Left hindlimb (tissue), 1 donor: ENCODE data around the gene COMMD10.
"Not testable (repeated sequence)": the region's sequence is repeated elsewhere in the genome, so short reads cannot be mapped to it uniquely, and the experiment has no call there.

ENCODE experiments used
- DNase-seq: peaks from one replicate; pipeline ENCODE4 v3.0.0-alpha.2; 2018

The COMMD10 gene

DNA sequence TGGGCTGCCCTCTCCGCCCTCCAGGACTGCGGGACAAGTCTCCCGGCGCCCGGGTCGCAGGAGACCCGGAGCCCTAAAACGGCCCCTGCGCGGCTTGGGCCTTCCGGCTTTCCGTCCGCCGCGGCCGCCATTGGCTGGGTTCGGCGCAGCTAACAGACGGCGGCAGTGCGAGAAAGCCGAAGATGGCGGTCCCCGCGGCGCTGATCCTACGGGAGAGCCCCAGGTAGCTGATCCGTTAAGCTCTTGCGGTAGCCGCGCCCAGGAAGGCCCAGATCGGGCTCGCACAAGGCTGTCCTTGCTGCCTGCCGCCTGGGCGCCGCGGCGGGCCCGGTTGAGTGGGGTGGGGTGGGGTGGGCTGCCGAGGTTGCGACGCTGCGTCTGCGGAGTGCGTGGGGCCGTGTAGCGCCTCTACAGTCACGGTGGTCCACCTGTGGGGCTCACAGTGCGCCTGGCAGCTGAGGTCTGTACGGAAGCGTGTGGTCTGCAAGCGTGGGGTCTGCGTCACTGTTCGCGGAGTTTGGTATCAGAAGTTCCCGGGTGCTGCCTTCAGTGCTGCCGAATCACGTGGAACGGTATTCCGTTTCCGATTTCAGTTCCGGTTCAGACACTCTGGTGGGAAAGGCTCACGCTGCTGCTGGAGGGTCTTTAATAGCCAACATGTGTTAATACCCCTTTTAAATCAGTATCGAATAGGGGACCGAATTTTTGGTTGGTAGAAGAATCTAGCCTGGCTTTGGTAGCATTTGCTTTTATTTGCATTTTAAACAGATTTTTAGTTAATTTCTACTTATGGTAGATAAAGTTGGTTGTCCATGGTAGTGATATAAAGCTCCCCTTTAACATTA is at the start of gene COMMD10:
TSS of gene COMMD10 (plus strand) at position 155 of the 845 bp plus-strand sequence.
- peak; percentile 86 for DNase-seq

GRCh38 chr5:116035123-116035522 is 49.7 kb upstream of the COMMD10 start:
- no peak for DNase-seq

DNA sequence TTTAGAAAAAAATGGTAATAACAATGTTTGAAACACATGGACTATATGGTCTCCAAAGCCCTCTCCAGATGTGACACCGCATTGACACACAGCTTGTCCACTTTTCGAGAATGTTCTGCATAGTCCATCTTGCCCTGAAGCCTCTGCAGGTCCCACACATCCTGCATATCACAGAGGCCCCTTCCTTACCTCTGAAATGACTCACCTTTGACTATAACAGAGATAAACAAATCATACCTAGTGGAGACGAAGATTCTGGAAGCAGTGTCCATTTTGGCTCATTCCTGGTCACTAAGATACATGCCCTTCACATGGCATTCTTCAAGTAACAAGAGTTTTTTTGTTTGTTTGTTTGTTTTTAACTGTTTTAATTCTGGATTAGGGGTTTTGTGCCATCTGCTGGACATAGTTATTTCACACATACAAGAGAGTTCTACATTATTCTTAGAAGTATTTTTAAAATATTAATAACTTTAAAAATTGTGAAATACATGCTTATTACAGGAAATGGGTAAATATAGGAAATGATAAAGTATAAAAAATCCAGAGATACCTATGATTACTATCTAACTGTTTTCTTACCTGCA is 47.5 kb upstream of the COMMD10 start:
- DNase-seq: no peak

GRCh38 chr5:116038817-116039216 is 46.0 kb upstream of the COMMD10 start:
- DNase-seq: no peak

DNA sequence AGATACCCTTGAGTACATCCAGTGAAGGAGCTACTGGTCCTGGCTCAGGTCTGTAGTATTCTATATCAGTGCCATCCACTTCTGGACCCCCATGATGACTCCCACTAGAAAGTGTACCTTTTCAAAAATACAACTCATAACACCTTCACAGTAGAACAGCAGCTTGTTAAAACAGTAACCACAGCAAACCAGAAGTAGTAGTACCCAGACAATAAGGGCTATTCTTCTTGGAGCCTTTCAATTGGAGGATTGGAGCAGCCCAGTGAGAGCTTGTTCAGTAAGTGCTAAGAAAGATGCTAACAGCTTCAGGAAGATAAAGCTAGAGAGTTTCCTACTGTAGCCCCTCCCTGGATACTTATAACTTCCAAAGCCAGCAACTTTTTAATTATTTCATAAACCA is 42.5 kb upstream of the COMMD10 start:
- DNase-seq: no peak

GRCh38 chr5:116044073-116044472 is 40.8 kb upstream of the COMMD10 start:
- no peak for DNase-seq

DNA sequence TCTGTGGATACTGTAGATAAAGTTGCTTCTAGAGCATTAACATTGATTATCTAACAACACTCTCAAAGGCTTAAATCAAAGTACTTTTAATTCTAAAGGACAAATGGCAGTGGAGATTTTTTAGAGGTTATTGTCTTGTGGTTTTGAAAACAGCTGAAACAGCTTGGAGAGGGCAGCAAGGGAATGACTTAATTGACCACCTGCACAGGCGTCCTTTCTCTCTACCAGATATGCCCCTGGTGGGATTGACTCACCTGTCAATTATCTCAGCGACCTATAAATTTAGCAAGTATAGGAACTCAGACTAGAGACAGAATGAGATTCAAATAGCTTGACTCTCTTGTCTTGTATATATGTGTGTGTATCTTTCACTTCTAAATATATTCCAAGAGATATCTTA is 39.0 kb upstream of the COMMD10 start:
- DNase-seq: no peak

GRCh38 chr5:116046261-116046660 is 38.6 kb upstream of the COMMD10 start:
- DNase-seq: no peak

GRCh38 chr5:116046823-116047222 is 38.0 kb upstream of the COMMD10 start:
- DNase-seq: no peak

- no peak for DNase-seq
Observed at GRCh38 chr5:116058346-116058936, 26.4 kb upstream of the COMMD10 start.

DNA sequence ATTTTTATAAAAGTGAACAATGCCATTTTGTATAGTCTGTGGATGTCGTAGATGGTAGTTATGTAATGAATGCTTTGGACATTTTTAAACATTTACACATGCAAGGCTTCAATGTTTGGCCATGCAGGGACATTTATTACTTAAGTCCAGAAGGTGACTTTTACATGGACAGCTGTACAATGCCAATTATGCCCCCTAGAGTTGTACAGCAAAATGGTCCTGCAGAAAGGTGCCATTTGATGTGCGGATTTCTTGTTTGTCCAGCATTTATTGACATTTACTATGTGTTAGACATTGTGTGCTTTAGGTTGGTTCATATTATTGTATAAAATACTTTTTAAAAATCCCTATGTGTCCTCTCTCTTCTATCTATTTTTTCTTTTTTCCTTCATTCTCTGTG is 22.5 kb upstream of the COMMD10 start:
- no peak for DNase-seq

DNA sequence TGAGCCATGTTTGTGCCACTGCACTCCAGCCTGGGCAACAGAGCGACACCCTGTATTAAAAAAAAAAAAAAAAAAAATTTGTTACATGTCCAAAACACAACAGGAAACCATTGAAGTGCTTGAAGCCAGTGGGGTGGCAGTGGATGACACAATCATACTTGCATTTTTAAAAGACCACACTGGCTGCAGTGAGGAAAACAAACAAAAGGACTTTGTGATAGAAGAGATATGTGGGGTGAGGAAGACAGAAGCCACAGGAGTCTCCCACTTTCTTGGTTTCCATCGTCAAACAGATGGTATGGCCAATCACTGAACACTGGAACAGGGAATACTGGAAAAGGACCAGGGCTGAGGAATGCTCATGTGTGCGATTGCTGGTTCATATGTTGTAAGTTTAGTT is 20.9 kb upstream of the COMMD10 start:
- no peak for DNase-seq

DNA sequence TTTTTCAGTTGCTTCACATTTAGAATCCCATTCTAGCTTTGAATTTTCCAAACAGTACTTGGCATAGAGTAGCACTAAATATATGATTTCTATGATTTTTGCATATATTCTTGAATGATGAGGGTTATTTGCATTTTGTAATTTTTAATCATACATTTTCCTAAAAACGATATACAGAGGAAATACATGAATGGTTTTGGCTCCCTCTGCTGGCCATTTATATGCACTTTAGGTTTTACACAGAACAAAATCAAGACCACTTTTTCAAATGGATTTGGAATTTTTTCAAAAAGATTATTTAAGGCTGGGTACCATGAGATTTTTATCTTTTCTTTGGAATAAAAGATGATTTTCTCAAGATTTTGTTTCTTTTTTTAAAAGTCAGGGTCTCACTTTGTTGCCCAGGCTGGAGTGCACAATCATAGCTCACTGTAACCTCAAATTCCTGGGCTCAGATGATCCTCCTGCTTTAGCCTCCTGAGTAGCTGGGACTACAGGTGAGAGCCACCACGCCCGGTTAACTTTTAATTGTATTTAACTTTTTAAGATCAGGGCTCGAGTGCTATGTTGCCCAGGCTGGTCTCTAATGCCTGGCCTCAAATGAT is 16.7 kb upstream of the COMMD10 start:
- DNase-seq: no peak

DNA sequence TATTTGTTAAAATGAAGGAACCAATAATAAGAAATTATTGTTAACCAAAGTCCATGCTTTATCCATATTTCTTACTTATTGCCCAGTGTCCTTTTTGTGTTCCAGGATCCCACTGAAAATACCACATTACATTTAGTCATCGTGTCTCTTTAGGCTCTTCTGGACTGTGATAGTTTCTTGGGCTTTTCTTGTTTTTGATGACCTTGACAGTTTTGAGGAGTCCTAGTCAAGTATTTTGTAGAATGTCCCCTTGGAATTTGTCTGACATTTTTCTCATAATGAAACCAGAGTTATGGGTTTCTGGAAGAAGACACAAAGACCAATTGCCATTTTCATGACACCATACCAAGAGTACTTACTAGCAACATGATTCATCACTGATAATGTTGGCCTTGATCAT is 13.6 kb upstream of the COMMD10 start:
- no peak for DNase-seq

DNA sequence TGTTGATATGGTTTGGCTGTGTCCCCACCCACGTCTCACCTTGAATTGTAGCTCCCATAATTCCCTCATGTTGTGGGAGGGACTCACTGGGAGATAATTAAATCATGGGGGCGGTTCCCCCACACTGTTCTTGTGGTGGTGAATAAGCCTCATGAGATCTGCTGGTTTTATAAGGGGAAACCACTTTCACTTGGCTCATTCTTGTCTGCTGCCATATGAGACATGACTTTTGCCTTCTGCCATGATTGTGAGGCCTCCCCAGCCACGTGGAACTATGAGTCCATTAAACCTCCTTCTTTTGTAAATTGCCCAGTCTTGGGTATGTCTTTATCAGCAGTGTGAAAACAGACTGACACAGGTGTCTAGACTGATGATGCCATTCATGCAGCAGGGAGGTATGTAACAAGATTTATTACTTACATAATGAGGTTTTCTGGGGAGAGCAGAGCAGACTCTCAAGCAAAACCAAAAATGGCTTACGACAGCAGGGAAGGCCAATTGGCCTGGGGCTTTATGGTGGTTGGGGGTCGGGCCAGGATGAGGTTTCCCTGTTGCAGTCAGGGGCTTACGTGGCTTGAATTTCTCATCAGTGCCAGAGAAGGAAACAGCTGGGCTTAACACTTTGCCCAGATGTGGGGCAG is 9.5 kb upstream of the COMMD10 start:
- no peak for DNase-seq

- no peak for DNase-seq
Observed at GRCh38 chr5:116076496-116076895, 8.3 kb upstream of the COMMD10 start.

DNA sequence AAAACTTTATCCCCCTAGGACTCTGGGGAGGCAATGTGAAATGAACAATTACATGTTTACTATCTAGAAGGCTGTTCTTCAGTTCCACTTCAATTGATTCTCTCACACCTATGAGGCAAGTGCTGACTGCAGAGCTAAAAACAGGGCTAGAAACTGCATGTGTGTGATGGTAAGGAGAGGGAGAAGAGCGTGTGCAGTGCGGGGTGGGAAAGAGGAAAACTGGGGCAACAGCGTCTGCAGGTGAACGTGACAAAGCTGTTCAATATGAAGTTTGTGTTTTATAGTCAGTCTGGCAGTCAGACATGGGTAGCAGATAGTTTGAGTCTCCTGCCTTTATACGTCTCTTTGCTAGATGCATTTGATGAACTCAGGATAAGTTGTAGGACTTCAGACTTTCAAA is 6.6 kb upstream of the COMMD10 start:
- no peak for DNase-seq

DNA sequence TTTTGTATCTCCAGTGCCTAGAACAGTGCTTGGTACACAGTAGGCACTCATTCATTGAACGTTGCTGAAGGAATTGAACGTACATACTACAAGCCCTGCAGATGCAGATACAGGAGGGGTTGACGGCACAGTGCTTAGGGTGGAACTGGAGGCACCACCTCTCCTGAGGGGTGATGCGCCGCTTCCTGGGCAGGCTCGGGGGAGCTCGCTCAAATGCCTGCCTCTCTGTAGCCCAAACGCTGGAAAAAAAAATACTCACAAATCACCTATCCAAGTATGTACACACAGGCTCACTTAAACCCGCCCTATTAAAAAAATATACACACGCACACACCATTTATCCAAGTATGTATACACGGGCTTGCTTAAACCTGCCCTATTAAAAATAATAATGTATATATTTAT is 536 bp upstream of the COMMD10 start:
- no peak for DNase-seq

DNA sequence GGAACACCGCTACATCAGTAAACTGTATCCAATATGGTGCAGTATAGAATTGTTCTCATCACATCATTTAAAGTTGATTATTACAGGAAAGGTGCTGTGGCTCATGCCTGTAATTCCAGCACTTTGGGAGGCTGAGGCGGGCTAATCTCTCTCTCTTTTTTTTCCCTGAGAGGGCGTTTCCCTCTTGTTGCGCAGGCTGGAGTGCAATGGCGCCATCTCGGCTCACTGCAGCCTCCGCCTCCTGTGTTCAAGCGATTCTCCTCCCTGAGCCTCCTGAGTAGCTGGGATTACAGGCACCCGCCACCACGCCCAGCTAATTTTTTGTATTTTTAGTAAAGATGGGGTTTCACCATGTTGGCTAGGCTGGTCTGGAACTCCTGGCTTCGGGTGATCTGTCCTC is 1.5 kb downstream of the COMMD10 start:
- DNase-seq: not testable (repeated sequence)

DNA sequence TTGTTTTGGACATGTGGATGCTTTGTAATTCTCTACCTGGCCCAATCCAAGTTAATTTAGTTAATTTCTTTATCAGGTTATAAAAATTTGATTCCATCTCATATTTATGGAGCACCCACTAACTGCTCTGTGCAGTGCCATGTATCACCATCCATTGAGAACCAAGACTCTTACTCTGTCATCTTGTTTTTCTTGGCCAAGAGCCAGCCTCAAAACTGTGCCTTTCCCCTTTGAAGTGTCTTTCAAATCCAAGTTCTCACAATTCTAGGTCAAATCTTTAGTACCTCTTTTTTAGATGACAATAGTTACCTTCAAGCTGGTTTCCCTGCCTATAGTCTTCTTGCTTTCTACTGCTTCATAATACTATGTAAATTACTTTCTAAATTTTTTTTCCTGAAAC is 3.2 kb downstream of the COMMD10 start:
- DNase-seq: no peak

DNA sequence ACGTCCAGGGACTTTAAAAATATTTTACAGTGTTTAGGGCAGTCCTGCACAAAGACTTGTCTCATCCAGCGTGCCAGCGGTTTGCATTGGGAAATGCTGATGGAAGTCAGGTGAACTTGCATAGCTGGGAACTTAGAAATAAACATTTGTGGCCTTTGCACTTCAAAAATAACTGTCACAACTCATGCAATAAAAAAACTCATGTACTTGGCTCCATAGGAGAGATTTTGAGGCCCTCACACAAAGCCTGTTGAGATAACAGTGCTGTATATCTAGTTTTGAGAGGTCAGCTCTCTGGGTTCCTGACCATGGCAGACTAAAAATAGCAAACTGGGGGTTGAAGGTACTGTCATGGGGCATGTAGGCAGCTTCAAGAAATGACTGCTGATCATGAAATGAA is 5.5 kb downstream of the COMMD10 start:
- no peak for DNase-seq

DNA sequence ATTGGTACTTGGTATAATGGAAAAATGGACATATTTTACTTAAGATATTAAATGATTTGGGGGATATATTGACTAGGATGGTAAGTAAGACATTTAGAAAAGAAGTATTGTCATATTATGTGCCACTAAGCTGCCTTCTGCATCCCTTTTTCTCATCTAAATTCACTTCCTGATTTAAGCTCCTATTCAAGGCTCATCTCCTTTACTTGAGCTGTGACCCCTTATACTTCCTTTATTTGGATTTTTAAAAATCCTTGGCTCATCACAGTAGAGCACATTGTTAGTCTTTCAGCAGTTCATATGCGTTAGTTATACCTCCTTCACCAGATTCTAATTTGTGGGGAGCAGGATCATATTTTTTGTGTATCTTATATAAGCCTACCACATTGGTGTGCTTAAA is 6.6 kb downstream of the COMMD10 start:
- DNase-seq: no peak

GRCh38 chr5:116097301-116097700 is 12.5 kb downstream of the COMMD10 start:
- no peak for DNase-seq
